Caco-2 (cell line): ENCODE measurements around the gene LPXN. TPM values are rescaled to one million over a fixed set of nuclear protein-coding genes. Genes with fewer than 3 reads are reported as not detected.

ENCODE experiments used
- BruUV-seq: library from RNA; stranded (reverse); fragments of 400-500 nt; replicated peaks from 2 replicates; lab custom pipeline; 2021; lab: Mats Ljungman, UMichigan
- CTCF ChIA-PET: fragments of 300-600 bp; sonication (Branson Sonifier 250); formaldehyde crosslinking; loops from one replicate; lab custom pipeline; 2022; ENCODE audit warnings: antibody characterized with exemption; lab: Charles Lee
- POLR2A ChIA-PET: fragments of 300-600 bp; sonication (Branson Sonifier 250); formaldehyde crosslinking; loops from one replicate; lab custom pipeline; 2022; ENCODE audit warnings: antibody characterized with exemption; lab: Charles Lee
- DNase-seq, 2 experiments: peaks; one replicate each; pipeline versions ENCODE4 v3.0.0 to v3.0.0-alpha.2; 2020 to 2022
- H3K27me3 ChIP-seq: replicated peaks from 2 replicates; pipeline ENCODE4 v1.6.0; 2011; ENCODE audit warnings: low read length; ENCODE audit not compliant: control insufficient read depth, insufficient read depth
- H3K36me3 ChIP-seq: 2 replicates; pipeline ENCODE4 v1.5.1; 2011; ENCODE audit warnings: low read length; ENCODE audit not compliant: control insufficient read depth, insufficient read depth
- H3K4me1 ChIP-seq: fragments of 250-450 bp; sonication (Bioruptor Pico); 2 replicates; pipeline ENCODE4 v1.5.1; 2020; ENCODE audit warnings: mild to moderate bottlenecking
- H3K4me3 ChIP-seq: 2 replicates; pipeline ENCODE4 v1.5.1; 2011; ENCODE audit warnings: low read depth, mild to moderate bottlenecking, control low read depth, low read length
- H3K9me3 ChIP-seq: fragments of 250-450 bp; sonication (Bioruptor Pico); 2 replicates; pipeline ENCODE4 v1.5.1; 2020; ENCODE audit warnings: mild to moderate bottlenecking, moderate library complexity
- H3K27ac Mint-ChIP-seq: one replicate; pipeline ENCODE4 v1.8.0; 2022; ENCODE audit warnings: mixed read lengths; ENCODE audit not compliant: unreplicated experiment
- H3K27me3 Mint-ChIP-seq: one replicate; pipeline ENCODE4 v1.8.0; 2022; ENCODE audit warnings: mixed read lengths; ENCODE audit not compliant: insufficient read depth, unreplicated experiment
- H3K36me3 Mint-ChIP-seq: one replicate; pipeline ENCODE4 v1.8.0; 2022; ENCODE audit warnings: mild to moderate bottlenecking, mixed read lengths; ENCODE audit not compliant: insufficient read depth, unreplicated experiment
- H3K4me1 Mint-ChIP-seq: one replicate; pipeline ENCODE4 v1.8.0; 2022; ENCODE audit warnings: low read depth, mixed read lengths; ENCODE audit not compliant: unreplicated experiment
- H3K4me3 Mint-ChIP-seq: one replicate; pipeline ENCODE4 v1.8.0; 2022; ENCODE audit warnings: mild to moderate bottlenecking, moderate library complexity, mixed read lengths; ENCODE audit not compliant: unreplicated experiment
- H3K9me3 Mint-ChIP-seq: one replicate; pipeline ENCODE4 v1.8.0; 2022; ENCODE audit warnings: mixed read lengths; ENCODE audit not compliant: unreplicated experiment
- intact Hi-C: fragments of 100-400 bp; cut with micrococcal nuclease; formaldehyde crosslinking; loops from one replicate; pipeline ENCODE4 v1.10.0; 2022; ENCODE audit not compliant: unreplicated experiment
- total RNA-seq: library from RNA; stranded (reverse); gene quantifications from 2 replicates; pipeline ENCODE4 v1.2.3, GENCODE V29; 2022
- TF ChIP-seq, protein P1 (sequence below), 2 experiments: fragments of 200-600 bp in 1 of 2; IDR thresholded peaks; 1 replicate in 1 of 2; 2 replicates in 1 of 2; pipeline versions ENCODE4 v1.5.1 to v1.8.0; 2011 to 2022; ENCODE audit warnings: antibody characterized with exemption in 1 of 2, control low read depth in 1 of 2, inconsistent platforms in 1 of 2, low read depth in 1 of 2, low read length in 1 of 2, mild to moderate bottlenecking in 1 of 2, moderate library complexity in 1 of 2; ENCODE audit not compliant: insufficient read depth in 1 of 2, severe bottlenecking in 1 of 2, unreplicated experiment in 1 of 2

Gene LPXN
- total RNA-seq, 1 experiment from 2014 or later, result 2.1 TPM

DNA sequence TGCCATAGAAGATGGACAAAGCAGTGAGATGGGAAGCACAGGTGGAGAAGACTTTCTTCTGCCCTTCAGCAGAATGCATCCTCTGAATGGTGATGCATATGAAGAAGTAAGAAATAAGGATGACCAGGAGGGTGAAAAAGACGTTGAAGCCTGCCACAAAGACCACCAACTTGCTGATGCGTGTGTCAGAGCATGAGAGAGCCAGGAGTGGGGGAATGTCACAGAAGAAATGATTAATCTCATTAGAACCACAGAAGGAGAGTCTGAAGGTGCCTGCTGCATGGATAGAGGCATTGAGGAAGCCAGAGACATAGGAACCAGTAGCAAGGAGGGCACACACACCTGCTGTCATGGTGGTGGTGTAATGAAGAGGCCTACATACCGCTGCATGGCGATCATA lies 68.3 kb downstream of the LPXN start:
- Histone ChIP-seq H3K4me1 (no peaks in the 10 kb centered on the region), H3K9me3 (no peaks in the 10 kb centered on the region), H3K4me3 (no peak overlapping the region), H3K27me3 (no peaks in the 10 kb centered on the region), H3K36me3 (no peaks in the 10 kb centered on the region)
- intact Hi-C loops, result no loop called here
- DNase-seq, result no peak
- H3K9me3 Mint-ChIP-seq, result no peaks in the 10 kb centered on the region
- TF ChIP-seq, protein P1, sequence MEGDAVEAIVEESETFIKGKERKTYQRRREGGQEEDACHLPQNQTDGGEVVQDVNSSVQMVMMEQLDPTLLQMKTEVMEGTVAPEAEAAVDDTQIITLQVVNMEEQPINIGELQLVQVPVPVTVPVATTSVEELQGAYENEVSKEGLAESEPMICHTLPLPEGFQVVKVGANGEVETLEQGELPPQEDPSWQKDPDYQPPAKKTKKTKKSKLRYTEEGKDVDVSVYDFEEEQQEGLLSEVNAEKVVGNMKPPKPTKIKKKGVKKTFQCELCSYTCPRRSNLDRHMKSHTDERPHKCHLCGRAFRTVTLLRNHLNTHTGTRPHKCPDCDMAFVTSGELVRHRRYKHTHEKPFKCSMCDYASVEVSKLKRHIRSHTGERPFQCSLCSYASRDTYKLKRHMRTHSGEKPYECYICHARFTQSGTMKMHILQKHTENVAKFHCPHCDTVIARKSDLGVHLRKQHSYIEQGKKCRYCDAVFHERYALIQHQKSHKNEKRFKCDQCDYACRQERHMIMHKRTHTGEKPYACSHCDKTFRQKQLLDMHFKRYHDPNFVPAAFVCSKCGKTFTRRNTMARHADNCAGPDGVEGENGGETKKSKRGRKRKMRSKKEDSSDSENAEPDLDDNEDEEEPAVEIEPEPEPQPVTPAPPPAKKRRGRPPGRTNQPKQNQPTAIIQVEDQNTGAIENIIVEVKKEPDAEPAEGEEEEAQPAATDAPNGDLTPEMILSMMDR (IDR thresholded peaks at IDR 0.05; ENCODE audit: insufficient read depth in 1 of 2, low read depth in 1 of 2, low read length in 1 of 2, severe bottlenecking in 1 of 2, unreplicated experiment in 1 of 2), result no peak
- H3K36me3 Mint-ChIP-seq, result no peaks in the 10 kb centered on the region
- BruUV-seq, result no TSS peak
- CTCF ChIA-PET, result no interaction called here
- no peaks in the 10 kb centered on the region for H3K4me1 Mint-ChIP-seq
- H3K27me3 Mint-ChIP-seq, result peaks cover 7% of the 10 kb centered on the region
- no peak overlapping the region for H3K27ac Mint-ChIP-seq
- POLR2A ChIA-PET, result no interaction called here
- no peak overlapping the region for H3K4me3 Mint-ChIP-seq

DNA sequence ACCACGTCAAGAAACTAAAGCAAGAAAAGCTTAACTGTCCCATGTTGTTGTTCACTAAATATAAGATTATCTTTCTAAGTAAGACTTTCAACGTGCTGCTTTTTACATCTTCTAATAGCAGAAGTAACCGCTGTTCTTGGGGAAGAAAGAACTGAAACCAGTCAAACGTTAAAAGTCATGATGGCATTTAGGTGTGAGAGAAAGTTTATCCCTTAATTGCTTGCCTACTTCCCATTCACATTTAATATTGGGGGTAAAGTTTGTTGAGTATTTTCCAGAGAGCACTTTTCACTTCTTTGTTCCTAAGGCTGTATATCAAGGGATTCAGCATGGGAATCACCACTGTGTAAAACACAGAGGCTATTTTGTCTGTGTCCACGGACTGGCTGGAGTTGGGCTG lies 68.7 kb downstream of the LPXN start:
- POLR2A ChIA-PET, result no interaction called here

DNA sequence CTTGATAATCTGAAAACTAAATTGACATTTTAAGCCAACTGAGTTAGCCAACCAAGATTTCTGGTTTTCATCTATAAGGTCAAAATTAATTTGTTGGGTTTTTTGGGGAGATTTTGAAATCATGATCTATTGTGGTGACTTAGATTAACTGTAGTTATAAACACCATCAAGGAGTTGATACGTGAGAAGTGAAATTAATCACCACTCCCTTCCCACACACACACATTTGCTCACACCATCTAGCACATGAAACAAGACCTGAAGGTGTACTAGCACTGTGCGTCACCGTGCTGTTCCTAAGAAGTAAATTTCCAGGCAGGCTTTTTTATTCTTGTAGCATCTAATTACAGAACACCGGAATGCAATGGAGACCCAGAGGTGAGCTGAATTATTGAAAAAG lies 69.8 kb downstream of the LPXN start:
- no peak overlapping the region for H3K27ac Mint-ChIP-seq
- no peaks in the 10 kb centered on the region for H3K36me3 ChIP-seq
- no peaks in the 10 kb centered on the region for H3K9me3 Mint-ChIP-seq
- ChIA-PET CTCF (interaction anchor here (1.0 kb wide), 1 partner anchor 497 kb away, joined by 3 read pairs; no protein-coding TSS in a partner anchor), POLR2A (no interaction called here)
- H3K9me3 ChIP-seq, result no peaks in the 10 kb centered on the region
- peaks cover 8% of the 10 kb centered on the region for H3K27me3 Mint-ChIP-seq
- H3K36me3 Mint-ChIP-seq, result no peaks in the 10 kb centered on the region
- no peaks in the 10 kb centered on the region for H3K27me3 ChIP-seq
- H3K4me3 Mint-ChIP-seq, result no peak overlapping the region
- DNase-seq, result no peak
- no peaks in the 10 kb centered on the region for H3K4me1 Mint-ChIP-seq
- H3K4me3 ChIP-seq, result no peak overlapping the region
- H3K4me1 ChIP-seq, result no peaks in the 10 kb centered on the region
- intact Hi-C loops, result no loop called here
- BruUV-seq, result no TSS peak
- TF ChIP-seq, protein P1 (IDR thresholded peaks at IDR 0.05; ENCODE audit: insufficient read depth in 1 of 2, low read depth in 1 of 2, low read length in 1 of 2, severe bottlenecking in 1 of 2, unreplicated experiment in 1 of 2), result no peak

More for the DNA sequence above, 68.7 kb downstream of the LPXN start:
- DNase-seq, result no peak
- no peaks in the 10 kb centered on the region for H3K36me3 ChIP-seq
- no peaks in the 10 kb centered on the region for H3K9me3 ChIP-seq
- no peak overlapping the region for H3K4me3 ChIP-seq
- intact Hi-C loops, result no loop called here
- Mint-ChIP-seq H3K9me3 (no peaks in the 10 kb centered on the region), H3K4me1 (no peaks in the 10 kb centered on the region), H3K4me3 (no peak overlapping the region), H3K27me3 (peaks cover 7% of the 10 kb centered on the region), H3K27ac (no peak overlapping the region), H3K36me3 (no peaks in the 10 kb centered on the region)
- CTCF ChIA-PET, result no interaction called here
- no peaks in the 10 kb centered on the region for H3K4me1 ChIP-seq
- TF ChIP-seq, protein P1 (IDR thresholded peaks at IDR 0.05; ENCODE audit: insufficient read depth in 1 of 2, low read depth in 1 of 2, low read length in 1 of 2, severe bottlenecking in 1 of 2, unreplicated experiment in 1 of 2), result no peak
- no peaks in the 10 kb centered on the region for H3K27me3 ChIP-seq
- BruUV-seq, result no TSS peak
